GM19025 (cell line): Measurements from ENCODE around the gene MGAT3.
"Not testable (repeated sequence)": the region's sequence is repeated elsewhere in the genome, so short reads cannot be mapped to it uniquely, and the experiment has no call there.

Experiments used
- ATAC-seq: cut with Tn5 transposase; IDR thresholded peaks from one replicate; pipeline ENCODE4 v1.9.1; 2021; ENCODE audit warnings: mild to moderate bottlenecking, low read depth, moderate library complexity; ENCODE audit not compliant: unreplicated experiment

The MGAT3 gene, protein sequence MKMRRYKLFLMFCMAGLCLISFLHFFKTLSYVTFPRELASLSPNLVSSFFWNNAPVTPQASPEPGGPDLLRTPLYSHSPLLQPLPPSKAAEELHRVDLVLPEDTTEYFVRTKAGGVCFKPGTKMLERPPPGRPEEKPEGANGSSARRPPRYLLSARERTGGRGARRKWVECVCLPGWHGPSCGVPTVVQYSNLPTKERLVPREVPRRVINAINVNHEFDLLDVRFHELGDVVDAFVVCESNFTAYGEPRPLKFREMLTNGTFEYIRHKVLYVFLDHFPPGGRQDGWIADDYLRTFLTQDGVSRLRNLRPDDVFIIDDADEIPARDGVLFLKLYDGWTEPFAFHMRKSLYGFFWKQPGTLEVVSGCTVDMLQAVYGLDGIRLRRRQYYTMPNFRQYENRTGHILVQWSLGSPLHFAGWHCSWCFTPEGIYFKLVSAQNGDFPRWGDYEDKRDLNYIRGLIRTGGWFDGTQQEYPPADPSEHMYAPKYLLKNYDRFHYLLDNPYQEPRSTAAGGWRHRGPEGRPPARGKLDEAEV

DNA sequence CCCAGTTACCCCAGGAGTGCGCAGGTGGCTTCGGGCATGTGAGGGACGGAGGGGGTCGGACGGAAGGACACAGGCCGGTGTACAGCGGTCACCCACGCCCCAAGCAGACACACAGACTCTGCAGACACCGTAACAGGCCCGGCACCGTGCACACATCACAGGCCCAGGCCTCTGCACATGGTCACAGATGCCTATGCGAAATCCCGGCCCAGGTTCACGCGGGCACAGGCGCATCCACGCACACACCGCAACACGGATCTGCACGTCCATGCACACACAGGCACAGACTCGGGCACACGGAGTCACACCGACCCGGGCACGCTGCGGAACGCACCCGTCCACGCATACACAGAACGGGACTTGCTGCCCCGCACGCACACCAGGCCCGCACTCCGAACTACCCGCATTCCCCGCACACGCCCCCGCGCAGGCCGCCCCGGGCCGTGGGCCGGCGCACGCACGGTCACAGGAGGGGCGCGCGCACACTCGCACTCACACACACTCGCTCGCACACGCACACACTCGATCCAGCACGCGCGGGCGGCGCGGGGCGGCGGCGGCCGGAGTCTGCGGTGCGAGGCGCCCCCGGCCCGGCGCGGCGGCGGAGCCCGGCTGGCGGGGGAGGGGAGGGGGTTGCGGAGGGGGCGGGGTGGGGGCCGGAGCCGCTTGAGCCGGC lies at the start of gene MGAT3:
Gene MGAT3 (plus strand): TSS at position 491 of the 676 bp plus-strand sequence. CDS start 30,336 bp downstream, outside the sequence.
- no peak for ATAC-seq

DNA sequence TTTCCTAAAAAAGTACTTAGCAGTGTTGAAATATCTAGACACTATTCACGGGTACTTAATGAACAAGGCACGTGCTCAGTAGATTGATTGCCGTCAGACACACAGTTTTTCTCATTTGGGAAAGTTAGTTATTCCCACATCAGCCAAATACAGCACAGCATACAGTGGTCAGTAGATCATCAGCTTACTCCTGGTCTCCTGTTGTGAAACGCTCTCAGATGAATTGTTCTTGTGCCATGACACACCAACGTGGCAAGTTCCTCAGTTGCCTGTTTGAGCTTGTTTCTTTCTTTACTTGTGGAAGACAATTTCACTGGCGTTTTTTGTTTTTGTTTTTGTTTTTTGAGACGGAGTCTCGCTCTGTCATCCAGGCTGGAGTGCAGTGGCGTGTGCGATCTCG lies 48.6 kb upstream of the MGAT3 start:
- no peak for ATAC-seq

GRCh38 chr22:39408807-39409206 lies 48.0 kb upstream of the MGAT3 start:
- ATAC-seq, result no peak

DNA sequence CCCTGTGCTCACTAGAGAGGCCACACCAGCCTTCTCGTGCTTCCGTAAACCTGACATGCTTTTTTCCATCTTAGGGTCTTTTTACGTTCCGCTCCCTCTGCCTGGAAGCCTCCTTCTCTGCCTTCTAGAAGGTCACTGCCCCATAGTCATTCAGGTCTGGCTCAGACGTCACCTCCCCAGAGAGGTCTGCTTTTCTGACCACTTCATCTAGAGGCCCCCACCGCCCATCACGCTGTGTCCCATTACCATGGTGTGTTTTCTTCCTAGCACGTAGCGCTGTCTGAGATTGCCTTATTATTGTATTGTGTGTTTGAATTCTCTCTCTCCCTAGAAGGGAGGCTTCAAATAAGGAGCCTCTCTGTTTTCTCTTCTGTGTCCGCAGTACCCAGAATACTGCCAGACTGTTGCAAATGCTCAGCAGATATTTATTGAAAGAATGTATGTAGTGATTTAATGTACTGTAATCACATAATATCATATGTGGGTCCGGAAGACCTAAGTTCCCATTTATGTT lies 47.2 kb upstream of the MGAT3 start:
- no peak for ATAC-seq

DNA sequence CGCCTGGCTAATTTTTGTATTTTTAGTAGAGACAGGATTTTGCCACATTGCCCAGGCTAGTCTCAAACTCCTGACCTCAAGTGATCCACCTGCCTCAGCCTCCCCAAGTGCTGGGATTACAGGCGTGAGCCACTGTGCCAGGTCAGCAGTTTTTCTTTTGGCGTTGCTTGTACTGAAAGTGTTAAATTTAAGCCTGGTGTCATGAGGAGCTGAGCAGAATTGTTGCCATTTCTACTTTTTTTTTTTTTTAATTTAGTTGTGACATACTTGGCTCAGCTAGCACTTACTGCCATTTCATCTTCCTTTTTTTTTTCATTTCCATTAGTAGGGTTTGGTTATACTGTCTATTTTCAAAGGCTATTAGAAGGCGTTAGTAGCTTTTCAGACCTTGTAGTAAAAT lies 46.5 kb upstream of the MGAT3 start:
- ATAC-seq, result no peak

- ATAC-seq, result not testable (repeated sequence)
Measured at GRCh38 chr22:39411828-39412365, 44.9 kb upstream of the MGAT3 start.

- ATAC-seq, result not testable (repeated sequence)
Measured at GRCh38 chr22:39413204-39413603, 43.6 kb upstream of the MGAT3 start.

- ATAC-seq, result no peak
Measured at GRCh38 chr22:39414377-39414776, 42.4 kb upstream of the MGAT3 start.

DNA sequence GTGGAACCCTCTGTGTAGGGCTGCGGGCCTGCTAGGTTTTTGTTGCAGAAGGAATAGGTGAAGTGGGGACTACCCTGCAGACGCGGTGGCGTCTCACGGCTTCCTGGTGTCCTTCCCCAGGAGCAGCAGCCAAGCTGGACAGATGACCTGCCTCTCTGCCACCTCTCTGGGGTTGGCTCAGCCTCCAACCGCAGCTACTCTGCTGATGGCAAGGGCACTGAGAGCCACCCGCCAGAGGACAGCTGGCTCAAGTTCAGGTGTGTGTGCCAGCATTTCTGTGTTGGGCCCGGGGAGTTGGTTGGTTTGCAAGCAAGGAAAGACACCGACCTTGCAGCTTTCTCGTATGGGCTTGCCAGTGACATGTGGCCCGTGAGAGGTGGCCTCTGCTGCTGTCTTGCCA lies 41.9 kb upstream of the MGAT3 start:
- no peak for ATAC-seq

DNA sequence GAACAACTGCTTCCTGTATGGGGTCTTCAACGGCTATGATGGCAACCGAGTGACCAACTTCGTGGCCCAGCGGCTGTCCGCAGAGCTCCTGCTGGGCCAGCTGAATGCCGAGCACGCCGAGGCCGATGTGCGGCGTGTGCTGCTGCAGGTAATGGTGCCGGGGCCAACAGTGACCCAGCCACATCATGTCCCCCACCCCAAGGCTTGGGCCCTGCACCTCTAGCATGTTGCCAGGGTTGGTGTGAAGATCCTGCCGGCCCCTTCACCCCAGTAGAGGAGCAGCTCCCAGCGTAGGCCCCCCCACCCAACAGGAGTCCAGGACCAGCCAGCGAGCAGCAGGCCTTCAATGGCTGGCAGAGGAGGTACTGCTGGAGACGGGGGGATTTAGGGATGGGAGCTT lies 41.3 kb upstream of the MGAT3 start:
- no peak for ATAC-seq

- no peak for ATAC-seq
Measured at GRCh38 chr22:39416319-39416718, 40.5 kb upstream of the MGAT3 start.

DNA sequence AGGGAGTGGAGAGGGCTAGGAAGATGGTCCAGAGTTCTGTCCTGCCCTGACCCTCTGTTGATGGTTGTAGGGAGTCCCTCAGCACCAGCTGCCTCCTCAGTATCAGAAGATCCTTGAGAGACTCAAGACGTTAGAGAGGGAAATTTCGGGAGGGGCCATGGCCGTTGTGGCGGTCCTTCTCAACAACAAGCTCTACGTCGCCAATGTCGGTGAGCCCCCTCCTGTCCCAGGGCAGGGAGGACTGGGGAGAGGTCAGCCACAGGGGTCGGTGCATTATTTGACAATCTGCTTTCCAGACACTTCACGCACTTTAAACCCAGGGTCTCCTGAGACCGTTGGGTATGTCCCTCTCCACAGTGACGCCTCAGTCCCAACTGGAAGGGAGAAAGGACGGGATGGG lies 39.2 kb upstream of the MGAT3 start:
- ATAC-seq, result no peak

GRCh38 chr22:39418696-39419095 lies 38.1 kb upstream of the MGAT3 start:
- ATAC-seq, result no peak

DNA sequence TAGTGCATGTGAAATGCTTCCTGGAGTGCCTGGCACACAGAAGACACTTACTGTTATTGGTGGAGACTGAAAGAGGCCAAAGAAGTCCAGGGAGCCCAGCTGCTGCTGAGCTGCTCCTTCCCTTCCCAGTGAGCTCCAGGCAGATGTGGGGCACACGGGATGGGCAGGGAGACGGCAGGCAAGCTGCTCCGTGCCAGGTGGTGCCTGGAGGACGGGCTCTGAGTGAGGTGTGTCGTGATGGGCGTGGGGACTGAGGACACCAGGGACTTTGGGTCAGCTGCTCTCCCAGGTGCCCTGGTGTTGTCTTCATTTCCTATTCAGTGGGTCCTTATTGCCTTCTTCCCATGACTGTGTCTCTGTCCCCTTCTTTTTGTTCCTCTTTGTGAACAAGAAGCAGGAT lies 37.7 kb upstream of the MGAT3 start:
- ATAC-seq, result no peak

DNA sequence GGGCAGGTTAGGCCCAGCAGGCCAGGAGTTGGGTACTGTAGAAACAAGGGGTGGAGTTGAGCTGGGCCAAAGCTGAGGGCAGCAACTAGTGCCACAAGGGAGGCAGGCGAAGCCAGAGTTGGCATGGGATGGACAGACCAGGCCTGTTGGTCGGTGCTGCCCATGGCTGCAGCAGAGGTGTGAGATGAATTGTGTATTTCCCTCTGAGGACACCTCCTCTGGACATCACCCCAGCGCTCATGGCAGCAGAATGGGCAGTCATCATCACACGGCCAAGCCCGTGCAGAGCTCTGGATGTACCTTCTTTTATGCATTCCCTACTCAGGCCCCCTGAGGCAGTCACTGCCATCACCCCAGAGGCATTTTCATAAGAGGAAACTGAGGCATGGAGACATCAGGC lies 36.9 kb upstream of the MGAT3 start:
- ATAC-seq, result no peak

DNA sequence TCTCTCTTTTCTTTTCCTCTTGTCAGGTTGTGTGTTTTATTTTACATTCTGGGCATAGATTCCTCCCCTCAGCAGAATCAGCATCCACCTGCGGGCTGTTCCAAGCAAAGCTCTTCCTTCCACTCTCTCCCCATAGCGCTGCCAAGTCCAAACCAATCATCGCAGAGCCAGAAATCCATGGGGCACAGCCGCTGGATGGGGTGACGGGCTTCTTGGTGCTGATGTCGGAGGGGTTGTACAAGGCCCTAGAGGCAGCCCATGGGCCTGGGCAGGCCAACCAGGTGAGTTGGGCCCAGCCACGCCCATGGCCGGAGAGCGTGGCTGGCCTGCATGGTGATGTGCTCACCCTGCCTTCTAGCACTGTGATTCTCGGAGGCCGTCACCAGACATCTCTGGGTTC lies 35.1 kb upstream of the MGAT3 start:
- no peak for ATAC-seq

DNA sequence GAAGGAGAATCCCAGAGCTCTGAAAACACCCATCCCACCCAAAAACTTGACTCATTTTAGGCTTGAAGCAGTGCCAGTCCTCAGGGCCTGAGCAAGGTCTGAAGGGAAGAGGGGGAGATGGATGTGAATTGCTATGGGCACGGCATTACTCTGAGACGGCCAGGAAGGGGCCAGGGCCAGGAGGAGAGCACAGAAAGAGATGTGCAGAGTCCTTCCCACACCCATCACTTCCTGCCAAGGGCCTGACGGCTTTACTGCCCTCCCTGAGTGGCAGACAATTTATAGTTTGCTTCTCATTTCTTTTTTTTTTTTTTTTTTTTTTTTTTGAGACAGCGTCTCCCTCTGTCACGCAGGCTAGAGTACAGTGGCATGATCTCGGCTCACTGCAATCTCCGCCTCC lies 34.7 kb upstream of the MGAT3 start:
- ATAC-seq, result no peak

DNA sequence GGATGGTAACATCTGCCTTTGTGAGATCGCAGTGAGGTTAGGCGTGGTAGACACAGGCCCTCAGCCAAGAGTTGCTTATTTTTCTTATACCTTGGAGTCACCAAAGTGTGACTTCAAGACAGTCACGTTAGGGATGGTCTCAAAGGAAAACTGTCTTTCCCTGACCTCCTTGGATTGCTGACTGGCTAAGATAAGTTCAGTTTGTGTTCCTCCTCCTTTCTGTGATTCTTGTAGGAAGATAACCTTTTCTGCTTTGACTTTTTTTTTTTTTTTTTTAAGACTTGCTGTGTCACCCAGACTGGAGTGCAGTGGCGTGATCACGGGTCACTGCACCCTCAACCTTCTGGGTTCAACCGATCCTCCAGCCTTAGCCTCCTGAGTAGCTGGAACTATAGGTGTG lies 34.1 kb upstream of the MGAT3 start:
- ATAC-seq, result no peak

DNA sequence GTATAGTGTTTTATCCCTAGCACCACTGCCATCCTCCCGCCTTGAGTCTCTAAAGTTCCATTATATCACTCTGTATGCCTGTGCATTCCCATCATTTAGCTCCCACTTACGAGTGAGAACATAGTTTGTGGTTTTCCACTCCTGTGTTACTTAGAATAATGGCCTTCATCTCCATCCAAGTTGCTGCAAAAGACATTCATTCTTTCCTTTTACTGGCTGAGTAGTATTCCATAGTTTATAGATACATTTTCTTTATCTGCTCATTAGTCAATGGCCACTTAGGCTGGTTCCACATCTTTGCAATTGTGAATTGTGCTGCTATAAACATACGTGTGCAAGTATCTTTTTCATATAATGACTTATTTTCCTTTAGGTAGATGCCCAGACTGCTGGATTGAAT lies 32.8 kb upstream of the MGAT3 start:
- no peak for ATAC-seq

DNA sequence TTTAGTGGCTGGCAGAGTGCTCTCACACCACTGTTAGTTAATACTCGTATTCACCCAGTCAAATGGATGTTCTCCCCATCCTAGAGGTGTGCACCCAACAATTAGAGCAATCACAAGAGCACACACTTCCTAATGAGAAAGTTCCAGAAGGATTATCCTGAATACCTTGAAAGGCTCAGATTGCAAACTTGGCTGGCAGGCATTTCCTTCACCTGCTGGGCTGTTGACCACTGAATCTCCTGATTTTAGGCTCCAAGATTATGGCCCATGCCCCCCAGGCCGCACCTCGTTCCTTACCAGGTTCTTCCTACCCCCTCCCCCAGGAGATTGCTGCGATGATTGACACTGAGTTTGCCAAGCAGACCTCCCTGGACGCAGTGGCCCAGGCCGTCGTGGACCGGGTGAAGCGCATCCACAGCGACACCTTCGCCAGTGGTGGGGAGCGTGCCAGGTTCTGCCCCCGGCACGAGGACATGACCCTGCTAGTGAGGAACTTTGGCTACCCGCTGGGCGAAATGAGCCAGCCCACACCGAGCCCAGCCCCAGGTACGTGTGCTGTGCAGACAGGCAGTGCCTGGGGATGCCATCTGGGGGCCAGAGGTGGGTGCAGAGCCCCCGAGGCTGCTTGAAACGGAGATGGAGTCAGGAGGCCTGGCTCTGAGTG lies 30.3 kb upstream of the MGAT3 start:
- no peak for ATAC-seq
